Measurements from ENCODE around the gene MSGN1. TPM values are rescaled to one million over a fixed set of nuclear protein-coding genes. Genes with fewer than 3 reads are reported as not detected.
A peak's percentile ranks its signal among the peaks of the same experiment; 100 is the strongest.

Gene MSGN1
- total RNA-seq, 1 experiment from 2014 or later = not detected

- WGBS (ENCODE audit: extremely low coverage, insufficient read length, low lambda C conversion rate) = no CpG with 5 or more reads among the region's 2 CpGs
Observed at GRCh38 chr2:17827785-17828184, 11.5 kb downstream of the MSGN1 start.

More at GRCh38 chr2:17827785-17828184, 11.5 kb downstream of the MSGN1 start:
- Histone ChIP-seq H3K56ac (ENCODE audit: insufficient read length, low read depth, low read length) (no peak overlapping the region), H4K91ac (ENCODE audit: insufficient read length, low read depth, low read length) (no peak overlapping the region), H2BK20ac (ENCODE audit: low read depth, low read length, poor library complexity, severe bottlenecking) (no peak overlapping the region), H2BK15ac (ENCODE audit: low read depth, low read length) (no peak overlapping the region), H3K79me1 (ENCODE audit: insufficient read depth, low read depth, low read length, poor library complexity, severe bottlenecking) (no peaks in the 10 kb centered on the region), H2AK5ac (ENCODE audit: insufficient read length, low read length) (no peak overlapping the region), H3K18ac (ENCODE audit: insufficient read length, low read depth, low read length) (no peak overlapping the region), H3K23ac (ENCODE audit: insufficient read length, low read depth, low read length) (no peak overlapping the region), H3K14ac (ENCODE audit: insufficient read depth, low read length) (no peak overlapping the region), H3K27me3 (ENCODE audit: insufficient read depth, low read length) (no peaks in the 10 kb centered on the region; the same call in 1 of the 2 replicates), H3T11ph (ENCODE audit: low read length) (no peak overlapping the region), H2BK120ac (ENCODE audit: low read depth, low read length, poor library complexity, severe bottlenecking) (no peak overlapping the region), H3K79me2 (ENCODE audit: insufficient read depth, low read length) (no peaks in the 10 kb centered on the region), H3K9ac (ENCODE audit: extremely low read depth, insufficient read length, low read length) (no peak overlapping the region), H3K9me3 (ENCODE audit: control insufficient read depth, low read depth, low read length) (no peaks in the 10 kb centered on the region), H3K4ac (ENCODE audit: low read depth, low read length) (no peak overlapping the region), H3K4me1 (ENCODE audit: insufficient read depth, low read length) (no peaks in the 10 kb centered on the region), H2AFZ (ENCODE audit: low read length) (no peak overlapping the region), H4K5ac (ENCODE audit: insufficient read length, low read depth, low read length) (no peak overlapping the region), H2BK12ac (ENCODE audit: insufficient read length, low read depth, low read length) (no peak overlapping the region), H4K20me1 (ENCODE audit: control insufficient read depth, insufficient read depth, insufficient read length) (no peaks in the 10 kb centered on the region), H3K23me2 (ENCODE audit: insufficient read length, low read depth, low read length, poor library complexity, severe bottlenecking) (no peaks in the 10 kb centered on the region), H3K4me2 (ENCODE audit: insufficient read depth, insufficient read length, low read length) (no peak overlapping the region), H2BK5ac (ENCODE audit: insufficient read length, low read length) (no peak overlapping the region), H4K8ac (replicated peaks; ENCODE audit: insufficient read length, low read depth, low read length) (no peak overlapping the region), H3K27ac (ENCODE audit: insufficient read length, low read depth, low read length) (no peak overlapping the region)
- H3K27ac Mint-ChIP-seq = 0 out of 7 replicates have a peak overlapping the region, but pooled peaks of 1 of the 3 experiments have one; percentile 19
- peaks cover 42 to 50% of the 10 kb centered on the region in 2 experiments for H3K4me1 Mint-ChIP-seq
- H3K36me3 Mint-ChIP-seq (ENCODE audit: insufficient read depth in 1 of 3, low read depth in 3 of 3) = peaks cover 0 to 10% (median 1%) of the 10 kb centered on the region in 3 experiments; a peak in 2 of 7 replicates
- H3K27me3 Mint-ChIP-seq (ENCODE audit: low read depth) = peaks cover 88% of the 10 kb centered on the region
- peaks cover 0 to 10% of the 10 kb centered on the region in 2 experiments; a peak in 3 of 5 replicates for H3K9me3 Mint-ChIP-seq
- H3K4me3 Mint-ChIP-seq = no peak overlapping the region
- no peak for DNase-seq
- TF ChIP-seq CTCF (conservative IDR thresholded peaks at IDR 0.05) = no peak

Measured in H9 (cell line).